ENCODE data around the gene MTCH2. TPM values are rescaled to one million over a fixed set of nuclear protein-coding genes. Genes with fewer than 3 reads are reported as not detected.
"Not testable (repeated sequence)": the region's sequence is repeated elsewhere in the genome, so short reads cannot be mapped to it uniquely, and the experiment has no call there.

Gene MTCH2
- total RNA-seq, 1 donor from 2014 or later, result 83.6 TPM

- H3K4me1 Mint-ChIP-seq, result no peaks in the 10 kb centered on the region
- H3K4me3 ChIP-seq, result no peak overlapping the region
- no peaks in the 10 kb centered on the region for H3K36me3 ChIP-seq
- H4K20me1 ChIP-seq (ENCODE audit: low read depth), result no peaks in the 10 kb centered on the region
- no peak for TF ChIP-seq EZH2 (IDR thresholded peaks at IDR 0.05)
- no peak for TF ChIP-seq CTCF (IDR thresholded peaks at IDR 0.05)
- no peak for TF ChIP-seq EZH2phosphoT487 (IDR thresholded peaks at IDR 0.05)
- H2AFZ ChIP-seq (replicated peaks), result no peak overlapping the region
- no peaks in the 10 kb centered on the region for H3K27me3 ChIP-seq
- no peak for DNase-seq (ENCODE audit: low spot score)
- H3F3A ChIP-seq (ENCODE audit: low read depth), result no peaks in the 10 kb centered on the region
- H3K9me3 Mint-ChIP-seq, result no peaks in the 10 kb centered on the region
- no peak overlapping the region for H3K9ac ChIP-seq
- no peaks in the 10 kb centered on the region for H3K79me2 ChIP-seq (ENCODE audit: low read depth)
- H3K9me3 ChIP-seq (ENCODE audit: low read depth), result no peaks in the 10 kb centered on the region
- peaks cover 3% of the 10 kb centered on the region for H3K27me3 Mint-ChIP-seq (ENCODE audit: insufficient read depth, low read depth)
- no peak overlapping the region for H3K4me2 ChIP-seq
- no peak overlapping the region for H3K27ac Mint-ChIP-seq
- no peak overlapping the region for H3K4me3 Mint-ChIP-seq
- no peak overlapping the region for H3K27ac ChIP-seq
- no peaks in the 10 kb centered on the region for H3K36me3 Mint-ChIP-seq
- no peaks in the 10 kb centered on the region for H3K4me1 ChIP-seq
These were observed 26.3 kb upstream of the MTCH2 start for GRCh38 chr11:47668665-47669064.

- H3K4me3 Mint-ChIP-seq, result no peak overlapping the region
These were observed 25.2 kb upstream of the MTCH2 start for GRCh38 chr11:47667555-47667954.

GRCh38 chr11:47667135-47667534 lies 24.8 kb upstream of the MTCH2 start:
- H3K27ac ChIP-seq, result no peak overlapping the region
- no peak overlapping the region for H3K4me3 ChIP-seq
- Mint-ChIP-seq H3K27me3 (ENCODE audit: insufficient read depth, low read depth) (no peaks in the 10 kb centered on the region), H3K4me3 (no peak overlapping the region), H3K9me3 (no peaks in the 10 kb centered on the region), H3K27ac (no peak overlapping the region), H3K36me3 (no peaks in the 10 kb centered on the region), H3K4me1 (peaks cover 6% of the 10 kb centered on the region)
- no peaks in the 10 kb centered on the region for H3K36me3 ChIP-seq
- H3K9ac ChIP-seq, result no peak overlapping the region
- no peaks in the 10 kb centered on the region for H4K20me1 ChIP-seq (ENCODE audit: low read depth)
- no peaks in the 10 kb centered on the region for H3K9me3 ChIP-seq (ENCODE audit: low read depth)
- H3K79me2 ChIP-seq (ENCODE audit: low read depth), result no peaks in the 10 kb centered on the region
- no peak for TF ChIP-seq EZH2 (IDR thresholded peaks at IDR 0.05)
- no peak for TF ChIP-seq EZH2phosphoT487 (IDR thresholded peaks at IDR 0.05)
- TF ChIP-seq CTCF (IDR thresholded peaks at IDR 0.05), result no peak
- H3K27me3 ChIP-seq, result no peaks in the 10 kb centered on the region
- H3F3A ChIP-seq (ENCODE audit: low read depth), result no peaks in the 10 kb centered on the region
- H3K4me2 ChIP-seq, result no peak overlapping the region
- H3K4me1 ChIP-seq, result no peaks in the 10 kb centered on the region
- H2AFZ ChIP-seq (replicated peaks), result no peak overlapping the region
- DNase-seq (ENCODE audit: low spot score), result no peak

More at GRCh38 chr11:47667555-47667954, 25.2 kb upstream of the MTCH2 start:
- Histone ChIP-seq H3F3A (ENCODE audit: low read depth) (no peaks in the 10 kb centered on the region), H3K27ac (no peak overlapping the region), H3K36me3 (no peaks in the 10 kb centered on the region), H3K79me2 (ENCODE audit: low read depth) (no peaks in the 10 kb centered on the region), H3K9ac (no peak overlapping the region), H3K4me3 (no peak overlapping the region), H3K27me3 (no peaks in the 10 kb centered on the region), H2AFZ (replicated peaks) (no peak overlapping the region), H3K4me1 (no peaks in the 10 kb centered on the region), H3K4me2 (no peak overlapping the region), H3K9me3 (ENCODE audit: low read depth) (no peaks in the 10 kb centered on the region), H4K20me1 (ENCODE audit: low read depth) (no peaks in the 10 kb centered on the region)
- no peak overlapping the region for H3K27ac Mint-ChIP-seq
- peaks cover 3% of the 10 kb centered on the region for H3K27me3 Mint-ChIP-seq (ENCODE audit: insufficient read depth, low read depth)
- no peaks in the 10 kb centered on the region for H3K9me3 Mint-ChIP-seq
- TF ChIP-seq CTCF (IDR thresholded peaks at IDR 0.05), result no peak
- TF ChIP-seq EZH2phosphoT487 (IDR thresholded peaks at IDR 0.05), result no peak
- TF ChIP-seq EZH2 (IDR thresholded peaks at IDR 0.05), result no peak
- peaks cover 6% of the 10 kb centered on the region for H3K4me1 Mint-ChIP-seq
- DNase-seq (ENCODE audit: low spot score), result no peak
- H3K36me3 Mint-ChIP-seq, result no peaks in the 10 kb centered on the region

GRCh38 chr11:47664936-47665335 lies 22.6 kb upstream of the MTCH2 start:
- not testable (repeated sequence) for H3K27ac ChIP-seq; H2AFZ ChIP-seq (replicated peaks); H3K9me3 ChIP-seq (ENCODE audit: low read depth); H3K36me3 Mint-ChIP-seq; H3K4me3 ChIP-seq; H3K27ac Mint-ChIP-seq; H3K4me3 Mint-ChIP-seq; H3K27me3 Mint-ChIP-seq (ENCODE audit: insufficient read depth, low read depth); H3K4me2 ChIP-seq; H3K9ac ChIP-seq; H3K4me1 Mint-ChIP-seq; H3K4me1 ChIP-seq; H4K20me1 ChIP-seq (ENCODE audit: low read depth); DNase-seq (ENCODE audit: low spot score); H3F3A ChIP-seq (ENCODE audit: low read depth); H3K79me2 ChIP-seq (ENCODE audit: low read depth); H3K36me3 ChIP-seq; H3K9me3 Mint-ChIP-seq; H3K27me3 ChIP-seq

Measured in neural progenitor cell (in vitro differentiated cells).